H9 (cell line): ENCODE data around the gene EZH1. TPM values are rescaled to one million over a fixed set of nuclear protein-coding genes. Genes with fewer than 3 reads are reported as not detected.
"Not testable (repeated sequence)": the region's sequence is repeated elsewhere in the genome, so short reads cannot be mapped to it uniquely, and the experiment has no call there.

ENCODE experiments used
- DNase-seq: peaks from one replicate; pipeline ENCODE4 v3.0.0-alpha.2; 2017
- H2AFZ ChIP-seq: one replicate; pipeline ENCODE4 v1.6.1; 2013; ENCODE audit warnings: mild to moderate bottlenecking, low read length, control low read depth, moderate library complexity
- H2AK5ac ChIP-seq: 2 replicates; pipeline ENCODE4 v1.6.1; 2013; ENCODE audit warnings: low read length, control low read depth, mixed read lengths; ENCODE audit not compliant: insufficient read length
- H2BK120ac ChIP-seq: one replicate; pipeline ENCODE4 v1.6.1; 2013; ENCODE audit warnings: low read depth, mild to moderate bottlenecking, low read length, control low read depth, inconsistent platforms; ENCODE audit not compliant: poor library complexity, severe bottlenecking
- H2BK12ac ChIP-seq: 2 replicates; pipeline ENCODE4 v1.6.1; 2013; ENCODE audit warnings: low read length, control low read depth, mixed read lengths, low read depth; ENCODE audit not compliant: insufficient read length
- H2BK15ac ChIP-seq: 2 replicates; pipeline ENCODE4 v1.6.1; 2013; ENCODE audit warnings: low read depth, low read length, control low read depth
- H2BK20ac ChIP-seq: one replicate; pipeline ENCODE4 v1.6.1; 2013; ENCODE audit warnings: low read depth, mild to moderate bottlenecking, low read length, control low read depth, inconsistent platforms; ENCODE audit not compliant: poor library complexity, severe bottlenecking
- H2BK5ac ChIP-seq: 2 replicates; pipeline ENCODE4 v1.6.1; 2013; ENCODE audit warnings: low read length, control low read depth, mixed read lengths; ENCODE audit not compliant: insufficient read length
- H3K14ac ChIP-seq: 2 replicates; pipeline ENCODE4 v1.6.1; 2013; ENCODE audit warnings: low read length, control low read depth; ENCODE audit not compliant: insufficient read depth
- H3K18ac ChIP-seq: 2 replicates; pipeline ENCODE4 v1.6.1; 2013; ENCODE audit warnings: low read depth, mild to moderate bottlenecking, mixed read lengths, low read length, control low read depth; ENCODE audit not compliant: insufficient read length
- H3K23ac ChIP-seq: 2 replicates; pipeline ENCODE4 v1.6.1; 2013; ENCODE audit warnings: low read length, control low read depth, mixed read lengths, low read depth; ENCODE audit not compliant: insufficient read length
- H3K23me2 ChIP-seq: 2 replicates; pipeline ENCODE4 v1.6.1; 2013; ENCODE audit warnings: low read depth, mild to moderate bottlenecking, mixed read lengths, low read length, control low read depth; ENCODE audit not compliant: insufficient read length, poor library complexity, severe bottlenecking
- H3K27ac ChIP-seq: 2 replicates; pipeline ENCODE4 v1.5.1; 2013; ENCODE audit warnings: low read length, control low read depth, mixed read lengths, low read depth; ENCODE audit not compliant: insufficient read length
- H3K27me3 ChIP-seq: 2 replicates; pipeline ENCODE4 v1.6.1; 2013; ENCODE audit warnings: low read length, control low read depth, inconsistent platforms; ENCODE audit not compliant: insufficient read depth
- H3K4ac ChIP-seq: 2 replicates; pipeline ENCODE4 v1.6.1; 2013; ENCODE audit warnings: low read depth, mild to moderate bottlenecking, control low read depth, inconsistent platforms, low read length, moderate library complexity
- H3K4me1 ChIP-seq: 2 replicates; pipeline ENCODE4 v1.6.1; 2013; ENCODE audit warnings: low read length, control low read depth, inconsistent platforms; ENCODE audit not compliant: insufficient read depth
- H3K4me2 ChIP-seq: 2 replicates; pipeline ENCODE4 v1.6.1; 2013; ENCODE audit warnings: low read length, control low read depth, mixed read lengths; ENCODE audit not compliant: insufficient read length, insufficient read depth
- H3K56ac ChIP-seq: 2 replicates; pipeline ENCODE4 v1.6.1; 2013; ENCODE audit warnings: low read depth, mild to moderate bottlenecking, mixed read lengths, low read length, control low read depth; ENCODE audit not compliant: insufficient read length
- H3K79me1 ChIP-seq: 2 replicates; pipeline ENCODE4 v1.6.1; 2013; ENCODE audit warnings: low read depth, mild to moderate bottlenecking, moderate library complexity, low read length, control low read depth, inconsistent platforms; ENCODE audit not compliant: insufficient read depth, poor library complexity, severe bottlenecking
- H3K79me2 ChIP-seq: 2 replicates; pipeline ENCODE4 v1.6.1; 2013; ENCODE audit warnings: low read length, control low read depth, inconsistent platforms; ENCODE audit not compliant: insufficient read depth
- H3K9ac ChIP-seq: 2 replicates; pipeline ENCODE4 v1.6.1; 2013; ENCODE audit warnings: low read length, control low read depth, mixed read lengths; ENCODE audit not compliant: insufficient read length; ENCODE audit errors: extremely low read depth
- H3K9me3 ChIP-seq: one replicate; pipeline ENCODE4 v1.6.1; 2013; ENCODE audit warnings: low read depth, low read length, inconsistent platforms; ENCODE audit not compliant: control insufficient read depth
- H3T11ph ChIP-seq: one replicate; pipeline ENCODE4 v1.6.1; 2013; ENCODE audit warnings: mild to moderate bottlenecking, low read length, control low read depth, inconsistent platforms
- H4K20me1 ChIP-seq: one replicate; pipeline ENCODE4 v1.6.1; 2013; ENCODE audit not compliant: control insufficient read depth, insufficient read length, insufficient read depth
- H4K5ac ChIP-seq: 2 replicates; pipeline ENCODE4 v1.6.1; 2013; ENCODE audit warnings: low read depth, mild to moderate bottlenecking, mixed read lengths, low read length, control low read depth; ENCODE audit not compliant: insufficient read length
- H4K8ac ChIP-seq: replicated peaks from 2 replicates; pipeline ENCODE4 v1.6.1; 2013; ENCODE audit warnings: low read length, control low read depth, mixed read lengths, low read depth; ENCODE audit not compliant: insufficient read length
- H4K91ac ChIP-seq: 2 replicates; pipeline ENCODE4 v1.6.1; 2013; ENCODE audit warnings: low read depth, mild to moderate bottlenecking, moderate library complexity, mixed read lengths, low read length, control low read depth; ENCODE audit not compliant: insufficient read length
- H3K27ac Mint-ChIP-seq, 3 experiments: 2 replicates in 2 of 3; 3 replicates in 1 of 3; pipeline ENCODE4 v1.8.0; 2020 to 2021; ENCODE audit warnings: mixed read lengths in 3 of 3, mild to moderate bottlenecking in 1 of 3, moderate library complexity in 1 of 3
- H3K27me3 Mint-ChIP-seq: 2 replicates; pipeline ENCODE4 v1.8.0; 2021; ENCODE audit warnings: low read depth, mild to moderate bottlenecking, moderate library complexity, mixed read lengths
- H3K36me3 Mint-ChIP-seq, 3 experiments: 2 replicates in 2 of 3; 3 replicates in 1 of 3; pipeline ENCODE4 v1.8.0; 2020 to 2021; ENCODE audit warnings: low read depth in 3 of 3, mixed read lengths in 3 of 3; ENCODE audit not compliant: insufficient read depth in 1 of 3
- H3K4me1 Mint-ChIP-seq, 2 experiments: 2 replicates each; pipeline ENCODE4 v1.8.0; 2020; ENCODE audit warnings: mixed read lengths in 2 of 2
- H3K4me3 Mint-ChIP-seq, 2 experiments: 2 replicates in 1 of 2; 3 replicates in 1 of 2; pipeline ENCODE4 v1.8.0; 2020 to 2021; ENCODE audit warnings: mild to moderate bottlenecking in 2 of 2, mixed read lengths in 2 of 2, moderate library complexity in 1 of 2
- H3K9me3 Mint-ChIP-seq, 2 experiments: 2 replicates in 1 of 2; 3 replicates in 1 of 2; pipeline ENCODE4 v1.8.0; 2020; ENCODE audit warnings: mild to moderate bottlenecking in 2 of 2, mixed read lengths in 2 of 2, moderate library complexity in 1 of 2
- CTCF ChIP-seq: fragments of 200-600 bp; sonication (generic); conservative IDR thresholded peaks from 3 replicates; pipeline ENCODE4 v1.8.0; 2021; ENCODE audit warnings: antibody characterized with exemption, mild to moderate bottlenecking
- WGBS: extraction: QIAGEN DNeasy Blood & Tissue Kit; methylation state at CpG from one replicate; pipeline ENCODE4 v1.1.7; 2013; ENCODE audit warnings: missing lambda C conversion rate, low lambda C conversion rate, mixed read lengths; ENCODE audit not compliant: insufficient read length; ENCODE audit errors: extremely low coverage; 5-methylcytosine and 5-hydroxymethylcytosine counted together
- total RNA-seq: library from RNA; stranded (reverse); gene quantifications from 2 replicates; pipeline ENCODE4 v1.2.1, GENCODE V29; 2021

EZH1 gene
- total RNA-seq, 1 experiment from 2014 or later = 17.9 TPM

GRCh38 chr17:42743595-42744282, 1.1 kb downstream of the EZH1 start:
- no peaks in the 10 kb centered on the region for H3K79me1 ChIP-seq
- H3K4ac ChIP-seq = no peak overlapping the region
- peak overlapping the region; percentile 9 for H3K9ac ChIP-seq
- DNase-seq = no peak
- no peak overlapping the region for H3T11ph ChIP-seq
- H4K20me1 ChIP-seq = no peaks in the 10 kb centered on the region
- peaks cover 2% of the 10 kb centered on the region; the same call in 1 of the 2 replicates for H3K27me3 ChIP-seq
- H3K27me3 Mint-ChIP-seq = peaks cover 29% of the 10 kb centered on the region
- no peak overlapping the region for H4K91ac ChIP-seq
- peak overlapping the region; percentile 81 for H3K4me2 ChIP-seq
- H3K23me2 ChIP-seq = peaks cover 6% of the 10 kb centered on the region
- no peak overlapping the region for H3K23ac ChIP-seq
- no peaks in the 10 kb centered on the region; the same call in 1 of the 2 replicates for H3K4me1 ChIP-seq
- no peaks in the 10 kb centered on the region for H3K9me3 ChIP-seq
- no peak overlapping the region for H4K5ac ChIP-seq
- H2BK12ac ChIP-seq = no peak overlapping the region
- H3K36me3 Mint-ChIP-seq = no peaks in the 10 kb centered on the region; a peak in 1 of 7 replicates
- H3K56ac ChIP-seq = no peak overlapping the region
- H3K14ac ChIP-seq = no peak overlapping the region
- H2BK20ac ChIP-seq = no peak overlapping the region
- H2AFZ ChIP-seq = no peak overlapping the region
- H2BK15ac ChIP-seq = no peak overlapping the region
- peak overlapping the region; percentile 82 to 99 (median 97); a peak in 6 of 7 replicates for H3K27ac Mint-ChIP-seq
- no peak overlapping the region for H2AK5ac ChIP-seq
- H3K4me1 Mint-ChIP-seq = peaks cover 28 to 29% of the 10 kb centered on the region in 2 experiments
- H3K27ac ChIP-seq = peak overlapping the region; percentile 14
- H2BK120ac ChIP-seq = no peak overlapping the region
- H3K9me3 Mint-ChIP-seq = peaks cover 4 to 8% of the 10 kb centered on the region in 2 experiments; a peak in 4 of 5 replicates
- H3K4me3 Mint-ChIP-seq = peak overlapping the region; percentile 88 to 91
- H3K18ac ChIP-seq = no peak overlapping the region
- no CpG with 5 or more reads among the region's 10 CpGs for WGBS
- TF ChIP-seq CTCF = 0 out of 3 replicates have a peak, but pooled peaks have one; percentile 30
- no peak overlapping the region for H2BK5ac ChIP-seq
- H3K79me2 ChIP-seq = no peaks in the 10 kb centered on the region
- no peak overlapping the region for H4K8ac ChIP-seq

- H3K9me3 Mint-ChIP-seq, H3K79me2 ChIP-seq, H3T11ph ChIP-seq, H3K9ac ChIP-seq, H3K27me3 ChIP-seq, H3K4me1 ChIP-seq, H3K23me2 ChIP-seq, H3K23ac ChIP-seq, H2BK15ac ChIP-seq, H4K5ac ChIP-seq, DNase-seq, H2BK120ac ChIP-seq, H4K20me1 ChIP-seq, H2BK20ac ChIP-seq, H4K8ac ChIP-seq, H3K4me2 ChIP-seq, H3K36me3 Mint-ChIP-seq, H2AK5ac ChIP-seq, H3K56ac ChIP-seq, H2BK12ac ChIP-seq, H3K9me3 ChIP-seq, H3K14ac ChIP-seq, H2BK5ac ChIP-seq, H3K27ac ChIP-seq, H4K91ac ChIP-seq, H2AFZ ChIP-seq, H3K4ac ChIP-seq, H3K18ac ChIP-seq, H3K79me1 ChIP-seq: not testable (repeated sequence)
- 0 out of 5 replicates have a peak overlapping the region, but pooled peaks of 1 of the 2 experiments have one; percentile 20 for H3K4me3 Mint-ChIP-seq
- peaks cover 26% of the 10 kb centered on the region for H3K27me3 Mint-ChIP-seq
- peak overlapping the region in 1 of 3 experiments; percentile 69; a peak in 1 of 7 replicates for H3K27ac Mint-ChIP-seq
- peaks cover 20 to 21% of the 10 kb centered on the region in 2 experiments for H3K4me1 Mint-ChIP-seq
- WGBS = no CpG with 5 or more reads among the region's 11 CpGs
These were observed 1.9 kb downstream of the EZH1 start for GRCh38 chr17:42742916-42743315.
